K562 (cell line): Measurements from ENCODE around the gene SAMD11. TPM values are rescaled to one million over a fixed set of nuclear protein-coding genes. Genes with fewer than 3 reads are reported as not detected.
A peak's percentile ranks its signal among the peaks of the same experiment; 100 is the strongest.

Experiments used
- BRF1 ChIP-seq: IDR thresholded peaks from 3 replicates; pipeline ENCODE4 v1.6.1; 2011; ENCODE audit warnings: borderline replicate concordance, mild to moderate bottlenecking; ENCODE audit not compliant: insufficient read length; ENCODE audit errors: extremely low read depth
- CCNT2 ChIP-seq: IDR thresholded peaks from 2 replicates; pipeline ENCODE4 v1.6.1; 2011; ENCODE audit warnings: borderline replicate concordance, low read depth, mild to moderate bottlenecking, moderate library complexity, mixed read lengths, low read length; ENCODE audit not compliant: insufficient read length; ENCODE audit errors: extremely low read depth
- CEBPB ChIP-seq: fragments of 450-650 bp; IDR thresholded peaks from 2 replicates; pipeline ENCODE4 v1.6.1; 2016; ENCODE audit warnings: missing genetic modification characterization, missing compliant biosample characterization
- ELF4 ChIP-seq: fragments of 450-650 bp; formaldehyde crosslinking; IDR thresholded peaks from 2 replicates; pipeline ENCODE4 v1.4.0; 2022; ENCODE audit warnings: missing genetic modification characterization
- ETV1 ChIP-seq: fragments of 450-650 bp; conservative IDR thresholded peaks from 2 replicates; pipeline ENCODE4 v1.6.1; 2016; ENCODE audit warnings: missing genetic modification characterization, control low read depth, low read depth, missing compliant biosample characterization
- ETV5 ChIP-seq: sonication (generic); formaldehyde crosslinking; IDR thresholded peaks from 2 replicates; pipeline ENCODE4 v1.4.0; 2020; ENCODE audit warnings: low read depth, mild to moderate bottlenecking, missing genetic modification reagents
- HDAC2 ChIP-seq: fragments of 450-650 bp; IDR thresholded peaks from 2 replicates; pipeline ENCODE4 v1.6.1; 2016; ENCODE audit warnings: mild to moderate bottlenecking
- HDAC6 ChIP-seq: IDR thresholded peaks from 2 replicates; pipeline ENCODE4 v1.6.1; 2012; ENCODE audit warnings: low read depth, mild to moderate bottlenecking, control low read depth, inconsistent platforms, low read length, moderate library complexity
- HDGF ChIP-seq: fragments of 450-650 bp; IDR thresholded peaks from 2 replicates; pipeline ENCODE4 v1.6.1; 2016
- MYBL2 ChIP-seq, 2 experiments: fragments of 450-650 bp in 1 of 2; sonication (generic) in 1 of 2; formaldehyde crosslinking in 1 of 2; IDR thresholded peaks; 2 replicates each; pipeline versions ENCODE4 v1.6.1 to v1.8.1; 2017 to 2022; ENCODE audit warnings: borderline replicate concordance in 1 of 2, inconsistent platforms in 1 of 2, low read depth in 1 of 2, mild to moderate bottlenecking in 1 of 2, missing genetic modification reagents in 1 of 2, moderate library complexity in 1 of 2
- NR3C1 ChIP-seq: sonication (generic); formaldehyde crosslinking; IDR thresholded peaks from 2 replicates; pipeline ENCODE4 v1.8.1; 2022; ENCODE audit warnings: missing genetic modification reagents
- NRF1 ChIP-seq, 2 experiments: fragments of 450-650 bp; IDR thresholded peaks in 1 of 2; conservative IDR thresholded peaks in 1 of 2; 2 replicates each; pipeline ENCODE4 v1.6.1; 2014; ENCODE audit warnings: mild to moderate bottlenecking in 2 of 2
- PHF20 ChIP-seq: fragments of 450-650 bp; IDR thresholded peaks from 2 replicates; pipeline ENCODE4 v1.6.1; 2018; ENCODE audit not compliant: partially characterized antibody
- RB1 ChIP-seq: fragments of 450-650 bp; IDR thresholded peaks from 2 replicates; pipeline ENCODE4 v1.6.1; 2017; ENCODE audit warnings: low read depth, mild to moderate bottlenecking
- RBM14 ChIP-seq: fragments of 200-400 bp; formaldehyde crosslinking; IDR thresholded peaks from 2 replicates; pipeline ENCODE4 v1.6.1; 2018; ENCODE audit warnings: low read depth, mild to moderate bottlenecking, low read length, moderate library complexity, borderline replicate concordance; ENCODE audit not compliant: insufficient read depth
- RCOR1 ChIP-seq, 2 experiments: IDR thresholded peaks; 2 replicates each; pipeline ENCODE4 v1.6.1; 2012; ENCODE audit warnings: low read depth in 2 of 2, low read length in 2 of 2, borderline replicate concordance in 1 of 2, improper control_type of control experiment in 1 of 2
- SIN3A ChIP-seq, 2 experiments: fragments of 150-350 bp in 1 of 2; IDR thresholded peaks; 2 replicates each; pipeline ENCODE4 v1.6.1; 2011 to 2016; ENCODE audit warnings: borderline replicate concordance in 2 of 2, low read depth in 2 of 2, low read length in 2 of 2, mild to moderate bottlenecking in 2 of 2, moderate library complexity in 2 of 2; ENCODE audit not compliant: control insufficient read depth in 1 of 2
- SREBF2 ChIP-seq: sonication (generic); formaldehyde crosslinking; IDR thresholded peaks from 2 replicates; pipeline ENCODE4 v1.4.0; 2020; ENCODE audit warnings: mild to moderate bottlenecking, missing genetic modification reagents
- STAG1 ChIP-seq: sonication (generic); formaldehyde crosslinking; IDR thresholded peaks from 2 replicates; pipeline ENCODE4 v1.5.0; 2020; ENCODE audit warnings: missing genetic modification reagents, borderline replicate concordance
- STAT5B ChIP-seq: fragments of 250-450 bp; sonication (Bioruptor Pico); IDR thresholded peaks from 2 replicates; pipeline ENCODE4 v1.8.0; 2021; ENCODE audit warnings: mild to moderate bottlenecking, inconsistent platforms
- TAF9B ChIP-seq: fragments of 450-650 bp; IDR thresholded peaks from 2 replicates; pipeline ENCODE4 v1.6.1; 2018; ENCODE audit warnings: mild to moderate bottlenecking; ENCODE audit not compliant: partially characterized antibody
- TRIM24 ChIP-seq, 2 experiments: fragments of 450-650 bp; IDR thresholded peaks; 2 replicates each; pipeline ENCODE4 v1.6.1; 2016
- TRIM28 ChIP-seq: fragments of 450-650 bp; IDR thresholded peaks from 2 replicates; pipeline ENCODE4 v1.6.1; 2017
- ZNF316 ChIP-seq: fragments of 450-650 bp; IDR thresholded peaks from 2 replicates; pipeline ENCODE4 v1.6.1; 2016
- ZNF347 ChIP-seq: fragments of 450-650 bp; formaldehyde crosslinking; IDR thresholded peaks from 2 replicates; pipeline ENCODE4 v1.4.0; 2020; ENCODE audit warnings: low read depth, mild to moderate bottlenecking, moderate library complexity
- polyA plus RNA-seq, 8 experiments: library from polyadenylated mRNA; depleted of rRNA in 4 of 8; stranded (reverse) in 5 of 8; unstranded in 3 of 8; fragments of >200 nt; fragmentation: Nextera tagmentation in 2 of 8; fragmentation: Illumina TruSeq in 1 of 8; extraction: Ambion mirVana in 2 of 8; extraction: Trizol in 1 of 8; gene quantifications; 2 replicates each; pipeline versions ENCODE4 v1.2.1 to v1.2.3, GENCODE V29; 2011 to 2014; ENCODE audit warnings: inconsistent platforms in 1 of 8, missing spikeins in 1 of 8
- total RNA-seq, 7 experiments: library from RNA; depleted of rRNA in 6 of 7; stranded (reverse); fragments of >200 nt in 6 of 7; fragmentation: Illumina TruSeq in 2 of 7; extraction: Trizol in 2 of 7; gene quantifications; 2 replicates each; pipeline versions ENCODE4 v1.2.1 to v1.2.3, GENCODE V29; 2011 to 2021; ENCODE audit warnings: low replicate concordance in 1 of 7
- TF ChIP-seq, protein P1 (sequence below): sonication (generic); formaldehyde crosslinking; IDR thresholded peaks from 2 replicates; pipeline ENCODE4 v1.8.1; 2023; ENCODE audit warnings: mild to moderate bottlenecking, missing genetic modification reagents
- TF ChIP-seq, protein P2 (sequence below): fragments of 450-650 bp; IDR thresholded peaks from 2 replicates; pipeline ENCODE4 v1.6.1; 2016; ENCODE audit warnings: missing biosample characterization, missing genetic modification characterization

The SAMD11 gene
- total and polyA plus RNA-seq, 9 of the 15 experiments (the other 6 are each of a cell fraction or from before 2014, with no cell fraction given) = 0.07 to 0.82 (median 0.11) TPM; not detected in 2

DNA sequence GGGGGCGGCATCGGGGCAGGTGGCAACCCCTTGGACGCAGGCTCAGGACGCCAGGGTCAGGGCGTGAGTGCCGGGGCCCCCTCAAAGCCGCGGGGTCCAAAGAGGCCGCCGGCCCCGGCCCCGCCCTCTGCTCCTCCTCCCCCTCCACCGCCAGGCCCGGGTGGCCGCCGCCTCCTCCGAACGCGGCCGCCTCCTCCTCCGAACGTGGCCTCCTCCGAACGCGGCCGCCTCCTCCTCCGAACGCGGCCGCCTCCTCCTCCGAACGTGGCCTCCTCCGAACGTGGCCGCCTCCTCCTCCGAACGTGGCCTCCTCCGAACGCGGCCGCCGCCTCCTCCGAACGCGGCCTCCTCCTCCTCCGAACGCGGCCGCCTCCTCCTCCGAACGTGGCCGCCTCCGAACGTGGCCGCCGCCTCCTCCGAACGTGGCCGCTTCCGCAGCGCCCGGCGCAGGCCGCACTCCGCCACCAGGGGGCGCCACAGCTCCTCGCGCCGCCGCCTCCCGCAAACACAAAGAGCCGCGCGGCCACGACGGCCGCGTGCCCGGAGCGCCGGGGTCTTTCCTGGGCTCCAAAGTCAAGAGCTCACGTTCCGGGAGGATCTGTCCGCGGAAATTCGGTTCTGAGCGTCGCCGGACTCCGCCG, 19.3 kb upstream of the SAMD11 start (continued):
- TF ChIP-seq, protein P1, sequence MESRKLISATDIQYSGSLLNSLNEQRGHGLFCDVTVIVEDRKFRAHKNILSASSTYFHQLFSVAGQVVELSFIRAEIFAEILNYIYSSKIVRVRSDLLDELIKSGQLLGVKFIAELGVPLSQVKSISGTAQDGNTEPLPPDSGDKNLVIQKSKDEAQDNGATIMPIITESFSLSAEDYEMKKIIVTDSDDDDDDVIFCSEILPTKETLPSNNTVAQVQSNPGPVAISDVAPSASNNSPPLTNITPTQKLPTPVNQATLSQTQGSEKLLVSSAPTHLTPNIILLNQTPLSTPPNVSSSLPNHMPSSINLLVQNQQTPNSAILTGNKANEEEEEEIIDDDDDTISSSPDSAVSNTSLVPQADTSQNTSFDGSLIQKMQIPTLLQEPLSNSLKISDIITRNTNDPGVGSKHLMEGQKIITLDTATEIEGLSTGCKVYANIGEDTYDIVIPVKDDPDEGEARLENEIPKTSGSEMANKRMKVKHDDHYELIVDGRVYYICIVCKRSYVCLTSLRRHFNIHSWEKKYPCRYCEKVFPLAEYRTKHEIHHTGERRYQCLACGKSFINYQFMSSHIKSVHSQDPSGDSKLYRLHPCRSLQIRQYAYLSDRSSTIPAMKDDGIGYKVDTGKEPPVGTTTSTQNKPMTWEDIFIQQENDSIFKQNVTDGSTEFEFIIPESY (CRISPR knock-in tag) = peak; percentile 89
- TF ChIP-seq PHF20 (peak; percentile 17), TRIM24 (IDR thresholded peaks at IDR 0.05) (peak in 1 of 2 experiments; percentile 45; a peak in 2 of 4 replicates), ETV1 (tag) (no peak), TRIM28 (no peak), SREBF2 (no peak), NRF1 (conservative IDR thresholded peaks at IDR 0.05 in 1 of 2, IDR thresholded peaks at IDR 0.05 in 1 of 2) (peak in 1 of 2 experiments; percentile 62; a peak in 2 of 4 replicates), NR3C1 (CRISPR knock-in tag) (peak; percentile 93), SIN3A (IDR thresholded peaks at IDR 0.05; ENCODE audit: borderline replicate concordance in 2 of 2, control insufficient read depth in 1 of 2, low read depth in 2 of 2, low read length in 2 of 2) (peak; percentile 26 to 59; a peak in 1 of 4 replicates), CEBPB (no peak), TAF9B (no peak), HDGF (no peak), ELF4 (no peak), CCNT2 (peak; percentile 64), HDAC6 (no peak), RBM14 (no peak), BRF1 (no peak), RCOR1 (IDR thresholded peaks at IDR 0.05; ENCODE audit: borderline replicate concordance in 1 of 2, low read depth in 2 of 2, low read length in 2 of 2) (peak in 1 of 2 experiments; percentile 47; a peak in 2 of 4 replicates), MYBL2 (IDR thresholded peaks at IDR 0.05; ENCODE audit: low read depth) (no peak), MYBL2 (CRISPR knock-in tag; IDR thresholded peaks at IDR 0.05; ENCODE audit: borderline replicate concordance) (no peak), ETV5 (CRISPR knock-in tag) (peak; percentile 83; the same call in 1 of the 2 replicates), STAT5B (CRISPR knock-in tag) (no peak), RB1 (peak; percentile 98), HDAC2 (no peak), ZNF347 (CRISPR knock-in tag) (no peak), STAG1 (CRISPR knock-in tag) (peak; percentile 74), ZNF316 (no peak)
- TF ChIP-seq, protein P2, sequence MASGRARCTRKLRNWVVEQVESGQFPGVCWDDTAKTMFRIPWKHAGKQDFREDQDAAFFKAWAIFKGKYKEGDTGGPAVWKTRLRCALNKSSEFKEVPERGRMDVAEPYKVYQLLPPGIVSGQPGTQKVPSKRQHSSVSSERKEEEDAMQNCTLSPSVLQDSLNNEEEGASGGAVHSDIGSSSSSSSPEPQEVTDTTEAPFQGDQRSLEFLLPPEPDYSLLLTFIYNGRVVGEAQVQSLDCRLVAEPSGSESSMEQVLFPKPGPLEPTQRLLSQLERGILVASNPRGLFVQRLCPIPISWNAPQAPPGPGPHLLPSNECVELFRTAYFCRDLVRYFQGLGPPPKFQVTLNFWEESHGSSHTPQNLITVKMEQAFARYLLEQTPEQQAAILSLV (tag) = no peak
